Measurements from ENCODE around the gene KCTD2.

The KCTD2 gene

DNA sequence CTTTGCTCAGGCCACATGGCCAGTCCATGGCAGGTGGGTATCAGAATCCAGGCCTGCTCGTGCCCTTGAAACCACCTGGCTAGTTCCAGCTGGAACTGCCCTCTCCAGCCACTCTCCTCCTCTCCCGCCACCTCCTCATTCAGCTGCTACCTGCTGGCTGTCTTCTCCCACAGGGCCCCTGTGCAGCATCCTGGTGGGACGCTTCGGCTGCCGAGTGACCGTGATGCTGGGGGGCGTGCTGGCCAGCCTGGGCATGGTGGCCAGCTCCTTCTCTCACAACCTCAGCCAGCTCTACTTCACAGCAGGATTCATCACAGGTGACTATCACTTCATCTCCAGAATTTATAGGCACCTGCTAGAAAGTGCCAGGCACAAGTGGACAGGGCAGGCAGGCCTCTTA is 50.8 kb downstream of the KCTD2 start:
- no peak for DNase-seq (ENCODE audit: low read depth, low spot score)

DNA sequence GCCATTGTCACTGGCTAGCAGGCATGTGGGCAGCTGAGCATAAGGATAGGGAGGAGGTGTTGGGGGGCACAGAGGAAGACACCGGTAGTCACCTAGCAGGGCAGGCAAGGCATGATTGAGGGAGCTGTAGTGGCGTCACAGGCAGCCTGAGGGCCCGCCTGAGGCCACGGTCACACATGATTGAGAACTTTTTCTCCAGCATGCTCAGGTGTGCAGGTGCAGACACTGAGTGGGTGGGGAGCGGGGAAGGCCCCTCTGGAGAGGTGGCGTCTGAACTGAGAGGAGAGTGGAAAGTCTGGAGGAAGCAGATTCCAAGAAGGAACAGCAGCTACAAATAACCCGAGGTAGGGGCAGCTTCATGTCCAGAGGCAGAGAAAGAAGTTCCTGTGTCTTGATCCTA is 51.8 kb downstream of the KCTD2 start:
- no peak for DNase-seq (ENCODE audit: low read depth, low spot score)

DNA sequence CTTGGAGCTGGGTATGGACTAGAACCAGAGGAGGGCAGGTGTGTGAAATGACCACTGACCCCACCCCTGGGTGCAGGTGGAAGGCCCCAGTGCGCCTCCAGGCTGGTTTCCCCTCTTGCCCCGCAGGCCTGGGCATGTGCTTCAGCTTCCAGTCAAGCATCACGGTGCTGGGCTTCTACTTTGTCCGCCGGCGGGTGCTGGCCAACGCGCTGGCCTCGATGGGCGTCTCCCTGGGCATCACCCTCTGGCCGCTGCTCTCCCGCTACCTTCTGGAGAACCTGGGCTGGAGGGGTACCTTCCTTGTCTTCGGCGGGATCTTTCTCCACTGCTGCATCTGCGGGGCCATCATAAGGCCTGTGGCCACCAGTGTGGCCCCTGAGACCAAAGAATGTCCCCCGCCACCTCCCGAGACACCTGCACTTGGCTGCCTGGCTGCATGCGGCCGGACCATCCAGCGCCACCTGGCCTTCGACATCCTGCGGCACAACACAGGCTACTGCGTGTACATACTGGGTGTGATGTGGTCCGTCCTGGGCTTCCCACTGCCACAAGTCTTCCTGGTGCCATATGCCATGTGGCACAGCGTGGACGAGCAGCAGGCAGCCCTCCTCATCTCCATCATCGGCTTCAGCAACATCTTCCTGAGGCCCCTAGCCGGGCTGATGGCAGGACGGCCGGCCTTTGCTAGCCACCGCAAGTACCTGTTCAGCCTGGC is 53.0 kb downstream of the KCTD2 start:
- no peak for DNase-seq (ENCODE audit: low read depth, low spot score)

DNA sequence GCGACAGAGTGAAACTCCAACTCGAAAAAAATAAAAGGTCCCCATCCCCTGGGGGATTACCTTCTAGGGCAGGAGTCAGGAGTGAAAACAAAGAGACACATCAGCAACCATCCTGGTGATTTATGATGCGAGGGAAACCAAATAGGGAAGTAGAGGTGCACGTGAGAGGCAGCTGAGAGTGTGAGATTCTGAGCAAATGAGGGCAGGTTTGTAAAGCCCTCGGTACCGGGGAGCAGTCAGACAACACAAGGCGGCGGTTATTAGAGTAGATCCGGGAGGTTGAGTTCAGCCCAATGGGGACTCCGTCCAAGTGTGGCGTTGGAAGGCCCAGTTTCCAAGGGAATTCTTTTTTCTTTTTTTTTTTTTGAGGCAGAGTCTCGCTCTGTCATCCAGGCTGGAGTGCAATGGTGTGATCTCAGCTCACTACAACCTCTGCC is 55.4 kb downstream of the KCTD2 start:
- no peak for DNase-seq (ENCODE audit: low read depth, low spot score)

DNA sequence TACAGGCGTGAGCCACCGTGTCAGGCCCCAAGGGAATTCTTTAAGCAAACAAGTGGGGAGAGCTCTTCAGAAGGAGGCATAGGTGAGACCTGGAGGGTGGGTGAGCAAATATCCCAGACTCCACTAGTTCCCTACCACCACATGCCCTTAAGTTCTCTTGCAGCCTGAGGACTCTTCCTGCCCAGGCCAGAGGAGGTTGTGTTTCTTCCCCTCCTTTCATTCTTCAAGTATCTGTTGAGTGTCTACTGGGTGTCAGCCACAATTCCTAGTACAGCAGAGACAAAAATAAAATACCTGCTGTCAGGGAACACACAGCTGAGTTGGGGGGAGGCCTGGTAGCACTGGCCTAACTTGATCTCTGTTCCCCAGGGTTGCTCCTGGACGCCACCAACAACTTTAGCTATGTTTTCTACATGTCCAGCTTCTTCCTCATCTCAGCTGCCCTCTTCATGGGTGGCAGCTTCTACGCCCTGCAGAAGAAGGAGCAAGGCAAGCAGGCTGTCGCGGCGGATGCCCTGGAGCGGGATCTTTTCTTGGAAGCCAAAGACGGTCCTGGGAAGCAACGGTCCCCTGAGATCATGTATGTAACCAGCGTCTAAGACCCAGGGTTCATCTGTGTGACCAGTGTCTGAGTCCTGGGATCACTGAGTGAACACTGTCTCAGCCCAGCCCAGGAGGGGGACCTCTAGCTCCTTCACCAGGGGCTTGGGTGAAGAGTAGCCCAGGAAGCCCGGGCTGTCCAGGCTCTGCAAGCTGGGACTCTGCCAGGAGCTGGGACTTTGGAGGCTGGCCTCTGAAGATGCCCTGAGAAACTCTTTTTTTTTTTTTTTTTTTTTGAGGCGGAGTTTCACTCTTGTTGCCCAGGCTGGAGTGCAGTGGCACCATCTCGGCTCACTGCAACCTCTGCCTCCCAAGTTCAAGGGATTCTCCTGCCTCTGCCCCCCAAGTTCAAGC is 56.9 kb downstream of the KCTD2 start:
- no peak for DNase-seq (ENCODE audit: low read depth, low spot score)

DNA sequence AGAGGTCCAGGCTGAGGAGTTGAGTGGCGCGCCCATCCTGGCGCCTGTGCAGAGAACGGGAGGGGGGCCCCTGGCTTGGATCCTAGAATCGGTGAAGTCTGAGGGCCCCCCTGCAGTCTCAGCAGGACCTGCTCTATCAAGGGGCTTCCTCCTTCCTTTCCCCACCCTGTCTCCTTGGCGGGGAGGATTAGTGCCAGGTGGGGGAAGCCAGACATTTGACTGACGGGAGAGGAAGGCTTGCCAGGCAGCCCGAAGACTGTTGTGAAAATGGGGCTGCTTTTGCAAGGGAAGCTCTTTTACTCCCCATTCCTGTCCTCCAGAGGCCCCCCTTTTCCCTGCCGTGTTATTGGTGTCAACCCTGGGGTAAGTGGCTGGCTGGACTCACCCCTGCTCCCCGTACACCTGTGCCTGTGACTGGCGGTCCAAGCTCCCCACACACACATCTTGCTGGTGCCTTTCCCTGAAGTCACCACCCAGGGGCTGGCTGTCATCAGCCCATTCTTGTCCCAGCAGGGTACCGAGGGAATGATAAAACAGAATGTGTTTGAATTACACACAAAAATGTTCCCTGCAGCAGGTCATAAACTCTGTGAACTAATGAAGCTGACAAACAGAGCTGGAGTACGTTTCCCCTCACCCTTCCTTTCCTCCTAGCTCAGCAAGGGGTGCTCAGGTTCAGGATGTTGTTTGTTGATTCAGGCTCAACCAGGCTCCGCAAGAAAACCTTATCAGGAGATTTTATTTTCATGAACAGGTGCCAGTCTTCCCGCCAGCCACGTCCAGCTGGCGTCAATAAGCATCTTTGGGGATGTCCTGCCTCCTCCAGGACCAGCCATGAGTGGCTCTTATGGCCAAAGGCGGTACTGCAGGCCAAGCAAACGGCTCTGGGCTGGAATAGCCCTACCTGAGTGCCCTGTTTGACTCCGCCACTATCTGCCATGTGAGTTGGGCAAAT is 58.4 kb downstream of the KCTD2 start:
- DNase-seq (ENCODE audit: low read depth, low spot score): no peak

DNA sequence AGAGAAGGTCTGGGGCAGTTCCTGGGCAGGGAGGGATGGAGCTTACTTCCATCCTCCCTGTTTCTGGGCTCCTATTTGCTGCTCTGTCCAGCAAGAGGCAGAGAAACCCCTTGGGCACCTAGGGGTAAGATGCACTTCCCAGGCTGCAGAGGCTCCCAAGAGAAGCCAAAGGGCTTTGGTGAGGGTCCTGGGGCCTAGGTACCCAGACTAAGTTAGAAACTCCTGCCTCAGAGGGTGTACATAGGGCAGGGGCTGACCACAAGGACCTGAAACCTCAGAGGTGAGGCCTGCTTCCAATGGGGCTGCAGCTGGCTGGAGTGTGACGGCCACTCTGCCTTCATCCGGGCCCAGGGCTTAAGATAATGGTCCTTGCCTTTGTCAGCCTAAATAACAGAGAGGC is 61.2 kb downstream of the KCTD2 start:
- no peak for DNase-seq (ENCODE audit: low read depth, low spot score)

DNA sequence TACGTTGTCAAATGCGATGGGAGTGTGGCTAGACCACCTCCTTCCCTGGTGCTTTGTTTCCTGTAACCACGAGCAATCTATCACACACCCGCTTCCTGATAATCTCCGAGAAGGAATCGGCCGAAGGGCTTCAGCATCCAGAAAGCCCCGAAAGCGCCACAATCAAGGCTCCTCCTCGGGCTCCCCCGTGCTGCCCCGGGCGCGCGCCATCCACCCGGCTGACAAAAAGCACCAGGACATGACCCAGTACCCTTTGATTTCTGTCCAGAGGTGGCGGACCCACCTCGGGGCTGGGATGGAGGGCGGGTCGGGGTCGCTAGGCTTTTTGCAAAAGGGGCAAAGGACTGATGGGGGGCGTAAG is 62.0 kb downstream of the KCTD2 start:
- DNase-seq (ENCODE audit: low read depth, low spot score): no peak

DNA sequence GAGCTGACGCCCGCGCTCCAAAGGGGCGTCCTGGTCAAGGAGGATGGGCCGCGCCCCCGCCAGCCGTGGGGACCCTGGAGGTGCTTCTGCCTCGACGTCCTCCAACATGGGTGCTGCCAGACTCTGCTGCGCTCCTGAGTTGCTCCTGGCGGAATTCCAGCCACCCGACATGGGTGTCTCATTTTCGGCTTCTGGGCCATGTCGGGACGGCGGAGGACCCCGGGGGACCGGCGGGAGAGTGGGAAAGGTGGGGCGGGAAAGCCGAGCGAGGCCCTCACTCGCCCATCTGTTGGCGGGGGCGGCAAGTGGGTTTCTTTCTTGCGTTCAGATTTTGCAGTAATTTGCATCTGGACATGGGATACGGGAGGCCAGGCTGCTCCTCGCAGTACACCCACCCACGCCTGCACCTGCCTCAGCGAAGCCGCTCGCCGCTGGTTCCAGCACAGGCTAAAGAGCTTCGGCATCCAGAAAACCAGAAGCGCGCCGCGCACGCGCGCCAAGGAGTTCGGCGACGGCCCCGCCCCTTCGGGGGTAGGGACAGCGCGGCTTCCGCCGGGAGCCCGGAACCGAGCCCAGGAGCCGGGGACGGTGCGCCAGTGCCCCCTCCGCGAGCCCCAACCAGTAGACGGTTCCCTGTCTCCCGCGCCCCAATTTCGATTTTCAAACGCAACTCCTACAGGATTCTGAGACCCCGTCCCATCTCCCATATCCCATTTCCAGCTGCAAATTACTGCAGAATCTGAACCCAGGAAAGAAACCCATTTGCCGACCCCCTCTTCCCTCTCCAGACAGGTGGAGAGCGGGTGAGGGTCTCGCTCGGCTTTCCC is 62.6 kb downstream of the KCTD2 start, which contains the start of gene ARMC7:
ARMC7 (plus strand) TSS at position 563 of the 827 bp plus-strand sequence. CDS start 320 bp downstream, outside the sequence.
- DNase-seq (ENCODE audit: low read depth, low spot score): no peak

DNA sequence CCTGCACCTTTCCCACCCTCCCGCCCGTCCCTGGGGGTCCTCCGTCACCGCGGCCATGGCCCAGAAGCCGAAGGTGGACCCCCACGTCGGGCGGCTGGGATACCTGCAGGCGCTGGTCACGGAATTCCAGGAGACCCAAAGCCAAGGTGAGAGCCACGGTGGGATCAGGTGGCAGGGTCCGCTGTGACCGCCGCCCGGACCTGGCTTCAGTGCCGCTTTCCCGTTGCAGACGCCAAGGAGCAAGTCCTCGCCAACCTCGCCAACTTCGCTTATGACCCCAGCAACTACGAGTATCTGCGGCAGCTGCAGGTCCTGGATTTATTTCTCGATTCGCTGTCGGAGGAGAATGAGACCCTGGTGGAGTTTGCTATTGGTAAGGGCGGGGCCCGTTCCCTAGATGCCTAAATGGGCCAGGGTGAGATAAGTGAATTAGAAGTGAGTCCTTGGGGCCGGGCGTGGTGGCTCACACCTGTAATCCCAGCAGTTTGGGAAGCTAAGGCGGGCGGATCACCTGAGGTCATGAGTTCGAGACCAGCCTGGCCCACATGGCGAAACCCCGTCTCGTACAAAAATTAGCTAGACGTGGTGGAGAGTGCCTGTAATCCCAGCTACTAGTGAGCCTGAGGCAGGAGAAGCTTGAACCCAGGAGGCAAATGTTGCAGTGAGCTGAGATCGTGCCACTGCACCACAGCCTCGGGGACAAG is 63.4 kb downstream of the KCTD2 start:
- DNase-seq (ENCODE audit: low read depth, low spot score): no peak

DNA sequence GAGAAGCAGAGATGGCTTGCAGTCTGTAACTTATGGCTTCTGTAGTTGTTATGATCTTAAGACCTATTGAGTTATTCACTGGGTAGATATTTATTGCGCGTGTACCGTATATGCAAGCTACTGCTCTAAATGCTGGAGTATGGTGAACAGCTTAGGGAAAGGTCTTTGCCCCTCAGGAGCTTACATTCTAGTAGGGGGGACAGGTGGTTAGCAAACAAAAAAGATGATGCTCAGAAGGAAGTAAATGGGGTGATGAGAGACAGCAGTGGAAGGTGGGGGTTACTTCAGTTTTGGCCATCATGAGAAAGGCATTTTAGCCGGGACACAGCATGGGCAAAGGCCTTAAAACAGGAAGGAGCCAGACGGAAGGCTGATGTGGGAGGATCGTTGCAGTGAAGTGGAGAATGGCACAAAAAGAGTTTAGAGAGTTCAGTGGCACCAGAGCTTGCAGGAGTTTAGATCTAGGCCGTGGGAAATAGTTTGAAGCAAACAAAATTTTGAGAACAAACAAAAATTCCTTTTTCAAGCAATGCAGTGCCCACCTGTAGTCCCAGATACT is 64.8 kb downstream of the KCTD2 start:
- no peak for DNase-seq (ENCODE audit: low read depth, low spot score)

DNA sequence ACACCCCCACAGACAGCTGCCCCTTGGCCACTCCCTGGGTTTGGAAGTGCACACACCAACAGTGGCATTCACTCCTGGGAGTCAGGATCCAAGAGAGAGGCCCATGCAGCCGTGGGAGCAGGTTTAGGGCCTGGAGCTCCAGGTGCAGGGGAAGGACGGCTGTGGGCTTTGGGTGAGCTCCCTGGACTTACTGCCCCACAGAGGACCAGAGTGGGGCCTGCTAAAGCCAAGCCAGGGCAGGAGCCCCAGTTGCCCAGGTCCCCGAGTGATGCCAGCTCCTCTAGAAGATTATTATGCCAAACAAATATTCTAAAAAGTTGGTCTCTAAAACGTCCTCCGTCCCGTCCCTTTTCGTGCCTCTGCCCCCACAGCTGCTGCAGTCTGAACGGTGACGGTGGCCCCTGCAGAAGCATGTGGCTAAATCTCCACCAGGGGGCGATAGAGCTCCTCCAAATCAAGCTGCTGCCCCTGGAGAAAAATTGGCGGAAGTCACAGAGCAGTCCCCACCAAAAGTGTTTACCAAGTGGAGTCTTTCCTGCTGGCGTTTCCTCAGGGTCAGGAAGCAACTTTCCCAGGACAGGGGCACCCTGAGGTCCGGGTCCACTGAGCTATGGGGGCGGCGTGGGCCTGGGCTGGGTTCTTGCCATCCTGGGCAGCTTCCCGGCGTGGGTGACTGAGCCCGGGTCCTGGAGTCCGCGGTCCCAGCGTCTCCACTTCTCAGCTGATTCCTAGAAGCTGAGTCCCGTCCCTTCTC is 67.0 kb downstream of the KCTD2 start:
- DNase-seq (ENCODE audit: low read depth, low spot score): no peak

DNA sequence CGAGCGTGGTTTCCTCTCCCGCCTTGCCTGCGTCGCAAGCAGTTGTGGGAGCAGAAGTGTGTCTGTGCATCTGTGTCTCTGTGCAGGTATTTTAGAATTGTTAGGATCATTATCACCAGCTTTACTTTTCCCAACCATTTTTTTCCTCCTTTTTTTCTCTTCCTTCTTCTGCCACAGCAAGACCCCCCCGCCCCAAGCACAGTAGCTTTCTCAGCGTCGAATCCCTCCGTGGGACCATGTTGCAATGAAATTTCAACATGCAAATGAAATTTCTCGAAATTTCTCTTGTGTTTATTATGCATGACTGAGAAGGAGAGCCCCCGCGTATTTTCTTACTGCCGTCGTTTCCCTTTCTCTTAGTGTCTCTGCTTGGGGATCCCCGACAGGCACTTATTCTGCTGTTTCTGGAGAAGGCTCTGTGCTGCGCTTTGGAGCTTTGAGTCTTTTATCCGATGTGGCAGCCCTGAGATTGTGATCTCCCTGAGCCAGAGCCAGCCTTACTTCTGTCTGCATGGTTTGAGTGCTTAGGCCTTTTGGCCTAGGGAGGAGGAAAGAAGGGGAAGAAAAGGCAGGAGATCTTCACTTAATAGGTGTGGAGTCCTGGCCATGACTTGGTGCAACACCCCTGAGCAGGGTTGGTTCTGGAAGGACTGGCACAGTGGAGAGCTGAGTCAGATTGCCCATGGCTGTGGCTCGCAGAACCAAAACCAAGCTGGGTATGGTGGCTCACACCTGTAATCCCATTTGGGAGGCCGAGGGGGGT is 67.7 kb downstream of the KCTD2 start:
- no peak for DNase-seq (ENCODE audit: low read depth, low spot score)
